Measurements from ENCODE around the gene CDH20. TPM values are rescaled to one million over a fixed set of nuclear protein-coding genes. Genes with fewer than 3 reads are reported as not detected.

The CDH20 gene
- total RNA-seq, 1 experiment from 2014 or later = not detected

DNA sequence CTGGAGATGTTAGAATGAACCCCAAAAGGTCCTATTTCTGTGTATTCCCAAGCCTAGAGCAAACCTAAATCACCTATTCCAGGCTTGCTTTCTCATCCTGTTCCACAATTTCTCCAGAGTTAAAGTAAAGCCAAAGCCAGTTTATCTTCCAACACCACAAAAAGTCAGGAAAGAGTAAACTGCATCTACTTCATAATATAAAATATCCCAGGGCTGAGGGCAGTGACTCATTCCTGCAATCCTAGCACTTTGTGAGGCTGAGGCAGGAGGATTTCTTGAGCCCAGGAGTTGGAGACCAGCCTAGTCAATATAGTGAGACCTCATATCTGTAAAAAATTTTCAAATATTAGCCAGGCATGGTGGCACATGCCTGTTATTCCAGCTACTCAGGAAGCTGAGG lies 241.4 kb downstream of the CDH20 start:
- no peak overlapping the region for H3K27ac Mint-ChIP-seq (ENCODE audit: unreplicated experiment)
- H3K9me3 Mint-ChIP-seq (ENCODE audit: low read depth, unreplicated experiment) = peaks cover 2% of the 10 kb centered on the region
- TF ChIP-seq, protein P1, sequence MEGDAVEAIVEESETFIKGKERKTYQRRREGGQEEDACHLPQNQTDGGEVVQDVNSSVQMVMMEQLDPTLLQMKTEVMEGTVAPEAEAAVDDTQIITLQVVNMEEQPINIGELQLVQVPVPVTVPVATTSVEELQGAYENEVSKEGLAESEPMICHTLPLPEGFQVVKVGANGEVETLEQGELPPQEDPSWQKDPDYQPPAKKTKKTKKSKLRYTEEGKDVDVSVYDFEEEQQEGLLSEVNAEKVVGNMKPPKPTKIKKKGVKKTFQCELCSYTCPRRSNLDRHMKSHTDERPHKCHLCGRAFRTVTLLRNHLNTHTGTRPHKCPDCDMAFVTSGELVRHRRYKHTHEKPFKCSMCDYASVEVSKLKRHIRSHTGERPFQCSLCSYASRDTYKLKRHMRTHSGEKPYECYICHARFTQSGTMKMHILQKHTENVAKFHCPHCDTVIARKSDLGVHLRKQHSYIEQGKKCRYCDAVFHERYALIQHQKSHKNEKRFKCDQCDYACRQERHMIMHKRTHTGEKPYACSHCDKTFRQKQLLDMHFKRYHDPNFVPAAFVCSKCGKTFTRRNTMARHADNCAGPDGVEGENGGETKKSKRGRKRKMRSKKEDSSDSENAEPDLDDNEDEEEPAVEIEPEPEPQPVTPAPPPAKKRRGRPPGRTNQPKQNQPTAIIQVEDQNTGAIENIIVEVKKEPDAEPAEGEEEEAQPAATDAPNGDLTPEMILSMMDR (IDR thresholded peaks at IDR 0.05; ENCODE audit: unreplicated experiment) = no peak
- CTCF ChIA-PET = no interaction called here
- H3K36me3 Mint-ChIP-seq (ENCODE audit: insufficient read depth, unreplicated experiment) = no peaks in the 10 kb centered on the region
- peaks cover 41% of the 10 kb centered on the region for H3K27me3 Mint-ChIP-seq (ENCODE audit: unreplicated experiment)
- H3K4me3 Mint-ChIP-seq (ENCODE audit: low read depth, unreplicated experiment) = no peak overlapping the region
- no TSS peak for BruUV-seq (replicated peaks)
- no peak for DNase-seq
- no peaks in the 10 kb centered on the region for H3K4me1 Mint-ChIP-seq (ENCODE audit: low read depth, unreplicated experiment)
- intact Hi-C loops (cut with micrococcal nuclease; ENCODE audit: unreplicated experiment) = no loop called here

DNA sequence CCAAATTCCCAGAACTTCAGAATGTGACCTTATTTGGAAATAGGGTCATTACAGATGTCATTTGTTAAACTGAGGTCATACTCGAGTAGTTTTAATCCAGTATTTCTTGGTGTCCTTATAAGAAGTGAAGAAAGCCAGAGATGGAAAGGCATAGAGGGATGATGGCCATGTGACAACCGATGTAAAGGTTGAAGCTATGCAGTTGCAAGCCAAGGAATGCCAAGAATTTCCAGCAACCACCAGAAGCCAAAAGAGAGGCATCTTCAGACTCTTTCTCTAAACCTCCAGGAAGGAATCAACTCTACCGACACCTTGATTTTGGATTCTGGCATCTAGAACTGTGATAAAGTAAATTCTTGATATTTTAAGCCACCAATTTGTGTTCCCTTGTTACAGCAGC lies 242.2 kb downstream of the CDH20 start:
- DNase-seq = no peak
- no TSS peak for BruUV-seq (replicated peaks)
- Mint-ChIP-seq H3K36me3 (ENCODE audit: insufficient read depth, unreplicated experiment) (no peaks in the 10 kb centered on the region), H3K4me1 (ENCODE audit: low read depth, unreplicated experiment) (no peaks in the 10 kb centered on the region), H3K4me3 (ENCODE audit: low read depth, unreplicated experiment) (no peak overlapping the region), H3K9me3 (ENCODE audit: low read depth, unreplicated experiment) (peaks cover 2% of the 10 kb centered on the region), H3K27me3 (ENCODE audit: unreplicated experiment) (peaks cover 49% of the 10 kb centered on the region), H3K27ac (ENCODE audit: unreplicated experiment) (no peak overlapping the region)
- CTCF ChIA-PET = no interaction called here
- intact Hi-C loops (cut with micrococcal nuclease; ENCODE audit: unreplicated experiment) = no loop called here
- TF ChIP-seq, protein P1 (IDR thresholded peaks at IDR 0.05; ENCODE audit: unreplicated experiment) = no peak

DNA sequence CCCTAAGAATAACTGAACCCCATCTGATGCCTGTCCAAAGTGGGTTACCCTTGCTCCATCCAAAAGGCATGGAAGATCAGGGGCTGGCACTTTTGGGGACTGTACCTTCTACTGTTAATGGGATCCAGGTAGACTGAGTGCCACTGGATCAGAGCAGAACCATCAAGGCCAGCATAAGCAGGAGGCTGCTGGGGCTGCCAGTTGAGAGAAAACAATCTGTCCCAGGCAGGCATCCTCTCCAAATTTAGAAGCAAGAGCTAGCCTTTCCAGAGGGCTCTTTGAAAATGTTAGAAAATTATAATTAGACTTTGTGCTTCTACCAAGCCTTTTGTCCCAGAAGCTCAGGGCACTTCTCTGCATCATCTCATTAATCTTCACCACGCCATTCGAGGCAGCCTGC lies 245.6 kb downstream of the CDH20 start:
- H3K4me1 Mint-ChIP-seq (ENCODE audit: low read depth, unreplicated experiment) = peaks cover 12% of the 10 kb centered on the region
- H3K9me3 Mint-ChIP-seq (ENCODE audit: low read depth, unreplicated experiment) = no peaks in the 10 kb centered on the region
- CTCF ChIA-PET = no interaction called here
- H3K36me3 Mint-ChIP-seq (ENCODE audit: insufficient read depth, unreplicated experiment) = peaks cover 7% of the 10 kb centered on the region
- no peak for DNase-seq
- TF ChIP-seq, protein P1 (IDR thresholded peaks at IDR 0.05; ENCODE audit: unreplicated experiment) = no peak
- no TSS peak for BruUV-seq (replicated peaks)
- H3K27ac Mint-ChIP-seq (ENCODE audit: unreplicated experiment) = no peak overlapping the region
- H3K27me3 Mint-ChIP-seq (ENCODE audit: unreplicated experiment) = peaks cover 64% of the 10 kb centered on the region
- no peak overlapping the region for H3K4me3 Mint-ChIP-seq (ENCODE audit: low read depth, unreplicated experiment)
- intact Hi-C loops (cut with micrococcal nuclease; ENCODE audit: unreplicated experiment) = no loop called here

DNA sequence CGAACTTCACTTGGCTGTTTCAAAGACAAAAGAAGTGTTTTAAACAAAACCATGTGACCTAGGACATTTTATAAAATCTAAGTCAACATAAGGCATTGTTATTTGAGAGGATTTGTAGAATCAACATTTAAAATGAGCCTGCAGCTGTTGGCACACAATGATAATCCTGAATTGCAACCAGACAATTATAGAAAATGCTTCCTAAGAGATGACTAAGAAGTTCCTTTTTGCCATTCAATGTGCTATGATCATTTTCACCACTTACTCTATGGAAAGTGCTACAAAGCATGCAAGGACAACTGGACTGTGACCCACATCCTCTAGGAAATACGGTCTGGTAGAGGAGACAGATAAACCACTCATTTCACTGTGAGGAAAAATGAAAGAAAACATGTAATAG lies 246.4 kb downstream of the CDH20 start:
- H3K36me3 Mint-ChIP-seq (ENCODE audit: insufficient read depth, unreplicated experiment) = peaks cover 7% of the 10 kb centered on the region

More for the DNA sequence above, 246.4 kb downstream of the CDH20 start:
- H3K4me3 Mint-ChIP-seq (ENCODE audit: low read depth, unreplicated experiment) = no peak overlapping the region
- no peak for DNase-seq
- H3K27ac Mint-ChIP-seq (ENCODE audit: unreplicated experiment) = no peak overlapping the region
- intact Hi-C loops (cut with micrococcal nuclease; ENCODE audit: unreplicated experiment) = no loop called here
- TF ChIP-seq, protein P1 (IDR thresholded peaks at IDR 0.05; ENCODE audit: unreplicated experiment) = no peak
- H3K9me3 Mint-ChIP-seq (ENCODE audit: low read depth, unreplicated experiment) = no peaks in the 10 kb centered on the region
- CTCF ChIA-PET = interaction anchor here (0.6 kb wide), 1 partner anchor 30 kb away, joined by 4 read pairs; no protein-coding TSS in a partner anchor
- no TSS peak for BruUV-seq (replicated peaks)
- H3K27me3 Mint-ChIP-seq (ENCODE audit: unreplicated experiment) = peaks cover 64% of the 10 kb centered on the region
- peaks cover 12% of the 10 kb centered on the region for H3K4me1 Mint-ChIP-seq (ENCODE audit: low read depth, unreplicated experiment)

Data from Calu3 (cell line).